HepG2 (cell line): Measurements from ENCODE around the gene TLDC2. TPM values are rescaled to one million over a fixed set of nuclear protein-coding genes. Genes with fewer than 3 reads are reported as not detected.

Experiments used
- AKAP8 ChIP-seq: sonication (generic); formaldehyde crosslinking; IDR thresholded peaks from 2 replicates; pipeline ENCODE4 v1.5.1; 2020; ENCODE audit warnings: mild to moderate bottlenecking, missing genetic modification reagents
- ARID4A ChIP-seq: sonication (generic); formaldehyde crosslinking; IDR thresholded peaks from 2 replicates; pipeline ENCODE4 v1.5.0; 2020; ENCODE audit warnings: mild to moderate bottlenecking, missing genetic modification reagents, borderline replicate concordance
- CSRNP1 ChIP-seq: sonication (generic); formaldehyde crosslinking; IDR thresholded peaks from 2 replicates; pipeline ENCODE4 v1.8.1; 2023; ENCODE audit warnings: mild to moderate bottlenecking, missing genetic modification reagents
- E2F2 ChIP-seq: sonication (generic); formaldehyde crosslinking; IDR thresholded peaks from 2 replicates; pipeline ENCODE4 v1.4.0; 2020; ENCODE audit warnings: missing genetic modification reagents, borderline replicate concordance
- FLYWCH1 ChIP-seq: sonication (generic); formaldehyde crosslinking; IDR thresholded peaks from 2 replicates; pipeline ENCODE4 v1.8.1; 2023; ENCODE audit warnings: mild to moderate bottlenecking, missing genetic modification reagents
- FOXJ3 ChIP-seq: sonication (generic); formaldehyde crosslinking; IDR thresholded peaks from 2 replicates; pipeline ENCODE4 v1.4.0; 2020; ENCODE audit warnings: missing genetic modification reagents, mild to moderate bottlenecking, borderline replicate concordance
- HDAC2 ChIP-seq: sonication (generic); formaldehyde crosslinking; IDR thresholded peaks from 2 replicates; pipeline ENCODE4 v1.4.0; 2020; ENCODE audit warnings: missing genetic modification reagents
- KDM1A ChIP-seq: IDR thresholded peaks from 2 replicates; pipeline ENCODE4 v1.6.1; 2016; ENCODE audit warnings: missing compliant biosample characterization
- TRAFD1 ChIP-seq: sonication (generic); formaldehyde crosslinking; IDR thresholded peaks from 2 replicates; pipeline ENCODE4 v1.5.1; 2020; ENCODE audit warnings: missing genetic modification reagents, mild to moderate bottlenecking, borderline replicate concordance
- ZNF331 ChIP-seq: sonication (generic); formaldehyde crosslinking; IDR thresholded peaks from 2 replicates; pipeline ENCODE4 v1.4.0; 2020; ENCODE audit warnings: missing genetic modification reagents
- ZNF710 ChIP-seq: sonication (generic); formaldehyde crosslinking; IDR thresholded peaks from 2 replicates; pipeline ENCODE4 v1.5.0; 2020; ENCODE audit warnings: mild to moderate bottlenecking, missing genetic modification reagents, borderline replicate concordance
- ZNF777 ChIP-seq: sonication (generic); formaldehyde crosslinking; IDR thresholded peaks from 2 replicates; pipeline ENCODE4 v1.4.0; 2020; ENCODE audit warnings: missing genetic modification reagents
- ZSCAN29 ChIP-seq: sonication (generic); formaldehyde crosslinking; conservative IDR thresholded peaks from 2 replicates; pipeline ENCODE4 v1.4.0; 2020; ENCODE audit warnings: mild to moderate bottlenecking, missing genetic modification reagents
- polyA plus RNA-seq, 8 experiments: library from polyadenylated mRNA; depleted of rRNA in 3 of 8; stranded (reverse) in 7 of 8; unstranded in 1 of 8; fragments of >200 nt; fragmentation: Illumina TruSeq in 4 of 8; extraction: Trizol in 4 of 8; gene quantifications; 2 replicates each; pipeline versions ENCODE4 v1.2.1 to v1.2.3, GENCODE V29; 2011 to 2016; ENCODE audit warnings: low read depth in 4 of 8, missing spikeins in 1 of 8, mixed read lengths in 1 of 8; ENCODE audit not compliant: insufficient read depth in 1 of 8
- total RNA-seq, 5 experiments: library from RNA; depleted of rRNA; stranded (reverse); fragments of >200 nt; fragmentation: Illumina TruSeq; extraction: Trizol; gene quantifications; 2 replicates each; pipeline ENCODE4 v1.2.3, GENCODE V29; 2016; ENCODE audit warnings: low read depth in 1 of 5

The TLDC2 gene
- total and polyA plus RNA-seq, 2 of the 13 experiments (the other 11 are each of a cell fraction or from before 2014, with no cell fraction given) = 1.5 to 1.6 TPM

GRCh38 chr20:36861875-36862801 lies 13.8 kb upstream of the TLDC2 start (continued):
- TF ChIP-seq HDAC2 (CRISPR knock-in tag) (peak; percentile 68), KDM1A (CRISPR knock-in tag) (no peak; the same call in 1 of the 2 replicates), E2F2 (CRISPR knock-in tag) (0 out of 2 replicates have a peak, but pooled peaks have one; percentile 33), ARID4A (CRISPR knock-in tag) (peak; percentile 86), CSRNP1 (CRISPR knock-in tag) (peak; percentile 91), ZSCAN29 (CRISPR knock-in tag) (peak; percentile 33; the same call in 1 of the 2 replicates), ZNF710 (CRISPR knock-in tag) (0 out of 2 replicates have a peak, but pooled peaks have one; percentile 16), FOXJ3 (CRISPR knock-in tag) (no peak), FLYWCH1 (CRISPR knock-in tag) (0 out of 2 replicates have a peak, but pooled peaks have one; percentile 8), ZNF331 (CRISPR knock-in tag) (peak; percentile 66; the same call in 1 of the 2 replicates), ZNF777 (CRISPR knock-in tag) (peak; percentile 93), AKAP8 (CRISPR knock-in tag) (0 out of 2 replicates have a peak, but pooled peaks have one; percentile 31), TRAFD1 (CRISPR knock-in tag) (no peak)
